NCI-H1930 (cell line): ENCODE data around the gene OTOP3.
"Not testable (repeated sequence)": the region's sequence is repeated elsewhere in the genome, so short reads cannot be mapped to it uniquely, and the experiment has no call there.

Source experiments
- DNase-seq, 2 experiments: peaks; one replicate each; lab custom pipeline; 2025; lab: John Stamatoyannopoulos, UW

The OTOP3 gene

DNA sequence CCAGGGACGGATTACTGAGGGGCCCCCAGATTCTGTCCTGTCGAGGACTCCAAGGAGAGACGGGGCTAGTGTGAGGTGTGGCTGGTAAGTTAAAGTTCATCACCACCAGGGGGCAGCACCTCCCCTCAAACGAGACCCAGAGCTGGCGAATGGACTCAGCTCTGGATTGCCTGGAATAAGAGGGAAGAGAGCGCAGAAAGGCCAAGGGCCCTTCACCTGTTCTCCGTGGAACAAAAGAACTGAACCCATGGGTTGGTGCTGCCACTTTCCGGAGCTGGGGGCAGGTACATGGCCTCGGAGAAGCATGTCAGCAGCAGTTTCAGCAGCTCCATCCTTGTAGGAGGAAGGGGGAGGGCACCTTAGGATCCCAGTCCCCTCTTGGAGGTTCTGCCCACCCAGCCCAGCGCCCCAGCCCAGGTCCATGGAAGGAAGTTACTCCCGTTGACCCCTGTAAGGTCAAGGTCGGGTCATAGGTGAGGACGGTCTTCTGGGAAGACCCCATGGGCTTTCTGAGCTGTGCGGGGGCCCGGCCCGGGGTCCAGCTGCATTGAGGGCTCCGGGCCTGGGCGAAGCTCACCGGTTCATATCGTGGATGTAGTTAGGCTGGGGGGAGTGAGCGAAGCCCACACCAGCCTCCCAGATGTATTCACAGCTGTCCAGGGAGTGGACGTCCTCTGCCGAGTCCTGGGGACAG, 26.1 kb downstream of the OTOP3 start:
- DNase-seq = peak; percentile 71 to 85

DNA sequence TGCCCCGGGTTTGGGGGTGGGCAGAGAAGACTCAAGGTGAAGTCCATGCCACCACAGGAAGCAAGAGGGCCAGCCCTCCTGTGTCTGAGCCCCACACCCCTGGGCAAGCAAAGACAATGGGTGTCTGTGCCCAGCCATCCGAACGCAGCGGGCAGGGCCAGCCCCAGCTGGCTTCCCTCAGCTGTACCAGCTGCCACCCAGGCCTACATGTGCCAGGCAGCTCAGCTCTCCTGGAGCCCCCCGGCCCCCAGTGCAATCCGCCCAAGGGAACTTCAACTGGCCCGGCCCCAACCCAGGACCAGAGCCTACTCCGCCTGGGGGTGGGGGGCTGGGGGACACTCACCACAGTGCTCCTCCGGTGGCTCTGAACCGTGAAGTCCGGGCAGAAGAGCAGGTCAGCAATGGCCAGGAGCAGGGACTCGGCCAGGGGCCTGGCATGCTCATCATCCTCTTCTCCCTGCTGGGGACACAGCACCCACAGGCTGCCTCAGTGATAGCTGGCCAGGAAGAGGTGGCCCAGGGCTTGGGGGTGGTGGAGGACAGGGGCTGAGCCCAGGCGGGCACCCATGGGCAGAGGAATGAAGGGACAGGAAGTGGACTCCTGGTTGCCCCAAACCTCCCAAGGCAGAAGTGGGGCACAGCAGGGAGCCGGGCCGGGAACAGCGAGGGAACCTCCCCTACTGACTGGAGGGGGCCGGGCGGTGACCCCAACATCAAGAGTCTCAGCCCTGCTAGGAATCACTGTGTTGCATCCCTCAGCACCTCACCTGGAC, 27.1 kb downstream of the OTOP3 start:
- DNase-seq = no peak

GRCh38 chr17:74963656-74964055, 28.0 kb downstream of the OTOP3 start:
- DNase-seq = no peak

DNA sequence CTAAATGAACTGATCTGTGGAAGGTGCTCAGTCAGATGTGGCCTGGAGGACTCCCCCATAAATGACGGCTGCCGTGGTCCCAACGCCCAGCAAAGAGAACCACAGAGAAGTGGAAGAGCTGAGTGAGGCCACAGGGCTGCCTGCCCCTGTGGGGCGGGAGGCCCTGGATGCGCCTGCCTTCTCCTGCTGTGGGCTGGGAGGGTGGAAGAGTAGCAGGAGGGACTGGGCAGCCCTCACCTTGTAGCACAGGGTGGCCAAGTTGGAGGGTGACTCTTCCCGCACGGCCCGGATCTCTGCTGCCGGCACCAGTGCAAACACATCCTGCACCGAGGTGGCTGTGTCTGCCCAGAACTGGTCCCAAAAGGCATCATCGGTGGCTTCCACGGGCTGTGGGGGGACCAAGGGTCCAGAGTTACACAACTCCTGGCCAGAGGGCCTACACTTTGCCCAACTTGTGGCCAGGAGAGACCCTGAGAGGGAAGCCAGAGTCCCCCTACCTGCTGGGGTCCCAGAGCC, 28.6 kb downstream of the OTOP3 start:
- no peak for DNase-seq

- DNase-seq = no peak
Observed at GRCh38 chr17:74964988-74965622, 29.4 kb downstream of the OTOP3 start.

DNA sequence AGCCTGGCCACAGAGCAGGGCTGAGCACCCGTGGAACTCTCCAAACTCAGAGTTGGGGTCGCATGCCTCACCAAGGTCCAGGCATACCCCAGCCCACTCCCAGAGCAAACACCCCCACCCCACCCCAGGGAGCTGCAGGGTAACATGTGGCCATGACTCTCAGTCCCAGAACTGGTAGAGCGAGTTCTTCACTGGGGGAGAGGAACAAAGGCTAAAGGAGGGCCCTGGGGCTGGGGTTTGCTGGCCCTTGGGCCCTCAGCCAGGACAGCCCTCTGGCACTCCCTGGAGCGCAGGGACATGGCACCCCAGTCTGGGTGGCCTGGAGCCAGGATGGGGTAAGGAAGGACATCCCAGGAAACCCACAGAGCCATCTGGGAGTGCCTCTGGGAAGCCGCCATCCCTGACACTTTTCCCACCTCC, 32.7 kb downstream of the OTOP3 start:
- no peak for DNase-seq

DNA sequence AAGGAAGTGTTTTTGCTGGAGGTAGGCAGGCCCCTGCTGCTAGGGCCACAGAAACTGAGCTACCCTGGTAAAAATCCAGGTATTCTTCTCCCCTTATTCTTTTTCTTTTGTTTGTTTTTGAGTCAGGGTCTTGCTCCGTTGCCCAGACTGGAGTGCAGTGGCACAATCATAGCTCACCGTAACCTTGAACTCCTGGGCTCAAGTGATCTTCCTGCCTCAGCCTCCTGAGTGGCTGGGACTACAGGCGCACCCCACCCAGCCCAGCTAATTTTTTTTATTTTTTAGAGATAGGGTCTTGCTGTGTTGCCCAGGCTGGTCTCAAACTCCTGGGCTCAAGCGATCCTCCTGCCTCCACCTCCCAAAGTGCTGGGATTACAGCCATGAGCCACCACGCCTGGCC, 33.8 kb downstream of the OTOP3 start:
- not testable (repeated sequence) for DNase-seq

DNA sequence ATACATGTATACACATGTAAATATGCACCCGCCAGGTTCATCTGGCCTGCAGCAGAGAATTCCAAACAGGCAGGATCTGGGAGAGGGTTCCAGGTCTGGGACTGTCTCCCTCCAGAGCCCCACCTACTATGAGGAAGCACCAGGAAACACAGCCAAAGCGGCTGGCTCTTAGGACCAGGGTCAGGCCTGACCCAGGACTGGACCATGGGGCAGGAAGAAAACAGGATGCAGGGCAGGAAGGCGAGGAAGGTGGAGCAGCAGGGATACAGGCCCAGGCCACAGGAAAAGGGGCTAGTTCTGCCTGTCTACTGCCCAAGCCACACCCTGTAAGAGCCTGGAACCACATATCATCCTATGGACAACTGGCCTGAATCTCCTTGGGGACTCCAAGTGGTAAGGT, 34.7 kb downstream of the OTOP3 start:
- DNase-seq = no peak

DNA sequence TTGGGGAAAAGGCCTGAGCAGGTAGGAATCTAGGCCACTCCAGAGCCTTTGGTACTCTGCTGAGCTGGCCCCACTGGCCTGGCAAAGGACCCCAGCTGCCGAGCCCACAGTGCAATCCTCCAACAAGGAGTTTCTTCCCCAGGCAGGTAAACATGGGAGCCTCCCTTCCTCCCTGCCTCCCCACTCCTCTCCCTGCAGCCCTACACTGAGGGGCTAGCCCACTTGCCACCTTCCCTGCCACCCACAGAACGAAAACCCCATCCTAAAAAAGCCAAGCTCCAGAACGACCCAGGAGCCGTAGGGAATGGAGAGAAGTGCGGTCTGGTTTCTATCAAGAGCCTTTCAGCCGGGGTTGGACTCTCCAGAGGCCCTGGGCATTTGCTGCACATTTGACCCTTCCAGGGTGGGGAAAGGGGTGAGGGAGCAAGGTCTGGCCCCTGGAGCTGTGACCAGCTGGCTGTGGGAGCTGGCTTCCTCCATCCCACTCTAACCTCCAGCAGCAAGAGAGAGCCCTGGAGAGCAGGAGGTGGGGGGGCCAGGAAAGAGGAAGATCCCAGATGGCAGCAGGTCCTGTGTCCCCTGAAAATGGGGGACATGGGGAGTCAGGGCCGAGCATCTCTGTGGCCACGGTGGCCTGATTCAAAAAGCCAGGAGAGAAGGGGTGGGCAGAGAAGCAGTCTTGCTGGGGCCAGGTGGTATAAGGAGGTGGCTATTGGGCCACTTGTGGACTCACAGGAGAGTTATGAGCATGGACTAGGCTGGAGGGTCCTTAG, 35.6 kb downstream of the OTOP3 start:
- no peak for DNase-seq

DNA sequence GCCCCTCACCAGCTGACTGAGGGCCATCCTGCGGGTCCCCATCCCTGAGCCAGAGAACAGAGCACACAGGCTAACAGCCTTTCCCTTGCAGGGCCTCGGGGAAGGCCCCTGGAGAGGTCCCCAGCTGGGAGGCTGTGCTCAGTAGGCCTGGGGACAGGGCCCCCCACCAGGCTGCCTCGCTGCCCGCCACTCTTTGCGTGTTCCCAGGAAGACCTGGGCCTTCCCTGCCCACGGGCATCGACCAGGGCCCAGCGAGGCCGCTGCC, 36.1 kb downstream of the OTOP3 start:
- DNase-seq = no peak

GRCh38 chr17:74972107-74972972, 36.6 kb downstream of the OTOP3 start, which contains the start of gene HID1:
Gene HID1 (minus strand): TSS chr17:74972759. CDS start chr17:74972656, 103 bp downstream.
- DNase-seq = peak; percentile 57 to 73

GRCh38 chr17:74972973-74973328, 37.3 kb downstream of the OTOP3 start:
- DNase-seq = no peak

GRCh38 chr17:74975943-74976342, 40.2 kb downstream of the OTOP3 start:
- no peak for DNase-seq

DNA sequence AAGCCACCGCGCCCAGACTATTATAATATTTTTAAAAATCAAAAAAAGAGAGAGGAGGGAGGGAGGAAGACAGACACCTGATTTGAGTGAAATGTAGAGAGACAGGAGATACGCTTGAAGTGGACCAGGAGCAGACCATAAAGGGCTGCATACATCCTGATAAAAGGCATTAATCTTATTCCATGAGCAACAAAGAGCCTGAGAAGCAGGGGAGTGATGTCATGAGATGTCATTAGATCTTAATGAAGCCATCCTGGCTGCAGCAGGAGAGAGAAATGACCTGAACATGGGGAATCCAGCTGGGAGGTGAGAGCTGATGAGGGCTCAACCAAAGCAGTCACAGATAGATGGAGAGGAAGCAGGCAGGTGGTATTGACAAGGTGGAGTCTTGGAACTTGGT, 42.1 kb downstream of the OTOP3 start:
- no peak for DNase-seq

GRCh38 chr17:74978240-74978639, 42.5 kb downstream of the OTOP3 start:
- DNase-seq = no peak

DNA sequence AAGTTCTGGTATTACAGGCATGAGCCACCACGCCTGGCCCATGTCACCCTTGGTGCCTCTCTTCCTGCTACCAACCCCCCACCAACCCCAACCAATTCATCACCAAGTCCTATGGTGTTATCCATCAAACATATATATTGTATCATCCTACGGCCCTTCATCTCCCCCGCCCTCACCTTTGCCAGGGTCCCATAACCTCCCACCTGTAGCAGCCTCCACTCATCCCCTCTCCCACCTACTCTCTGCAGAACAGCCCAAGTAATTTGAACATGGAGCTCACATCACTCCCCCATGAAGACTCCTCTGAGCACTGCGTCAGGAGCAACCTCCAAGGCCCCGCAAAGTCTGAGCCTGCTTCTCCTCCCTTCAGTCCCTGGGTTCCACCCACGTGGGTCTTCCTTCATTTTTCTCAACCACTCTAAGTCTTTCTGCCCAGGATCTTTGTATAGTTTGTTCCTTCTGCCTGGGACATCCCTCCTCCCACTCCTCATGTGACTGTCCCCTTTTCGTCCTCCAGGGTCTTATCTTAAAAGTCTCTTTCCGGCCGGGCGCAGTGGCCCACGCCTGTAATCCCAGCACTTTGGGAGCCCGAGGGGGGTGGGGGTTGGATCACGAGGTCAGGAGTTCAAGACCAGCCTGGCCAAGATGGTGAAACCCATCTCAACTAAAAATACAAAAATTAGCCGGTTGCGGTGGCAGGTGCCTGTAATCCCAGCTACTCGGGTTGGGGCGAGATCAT, 43.9 kb downstream of the OTOP3 start:
- no peak for DNase-seq

GRCh38 chr17:74981318-74981978, 45.8 kb downstream of the OTOP3 start:
- no peak for DNase-seq

DNA sequence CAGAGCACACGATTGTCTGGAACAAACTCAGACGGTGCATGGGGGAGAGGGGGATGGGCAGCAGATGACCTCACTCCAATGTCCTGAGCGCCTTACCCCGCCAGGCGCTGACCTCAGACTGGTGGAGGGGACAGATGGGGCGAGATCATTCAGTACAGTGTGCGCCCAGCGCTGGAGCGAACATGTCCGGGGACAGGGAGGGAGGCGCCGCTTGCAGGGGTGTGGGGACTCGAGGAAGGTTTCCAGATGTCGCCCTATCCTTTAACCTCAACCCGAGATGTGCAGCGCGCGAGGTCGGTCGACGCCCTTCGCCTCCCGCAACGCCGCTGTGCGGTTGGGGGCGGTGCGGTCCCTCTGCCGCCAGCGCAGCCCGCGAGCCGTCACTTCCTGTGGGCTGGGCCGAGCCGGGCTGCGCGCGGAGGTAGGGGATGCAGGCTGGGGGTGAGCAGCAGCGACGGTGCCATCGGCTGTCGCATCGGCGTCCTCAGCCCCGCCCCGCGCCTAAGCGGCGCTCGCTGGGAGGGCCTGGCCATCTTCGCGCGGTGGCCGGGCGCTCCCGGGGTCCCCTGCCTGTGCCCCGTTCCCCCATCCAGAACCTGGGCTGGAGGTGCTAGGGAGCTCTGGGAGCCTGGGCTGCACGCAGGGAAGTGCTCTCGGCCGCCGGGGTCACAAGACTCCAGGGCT, 46.4 kb downstream of the OTOP3 start:
- DNase-seq = peak; percentile 83 to 91

GRCh38 chr17:74982663-74983313, 47.1 kb downstream of the OTOP3 start:
- not testable (repeated sequence) for DNase-seq
